NCI-H524 treated with DMSO at 0.1 percent for 48 hours (cell line): ENCODE results near the gene IL7R.

Experiments used
- DNase-seq: peaks from one replicate; lab custom pipeline; 2025; lab: John Stamatoyannopoulos, UW

IL7R gene

DNA sequence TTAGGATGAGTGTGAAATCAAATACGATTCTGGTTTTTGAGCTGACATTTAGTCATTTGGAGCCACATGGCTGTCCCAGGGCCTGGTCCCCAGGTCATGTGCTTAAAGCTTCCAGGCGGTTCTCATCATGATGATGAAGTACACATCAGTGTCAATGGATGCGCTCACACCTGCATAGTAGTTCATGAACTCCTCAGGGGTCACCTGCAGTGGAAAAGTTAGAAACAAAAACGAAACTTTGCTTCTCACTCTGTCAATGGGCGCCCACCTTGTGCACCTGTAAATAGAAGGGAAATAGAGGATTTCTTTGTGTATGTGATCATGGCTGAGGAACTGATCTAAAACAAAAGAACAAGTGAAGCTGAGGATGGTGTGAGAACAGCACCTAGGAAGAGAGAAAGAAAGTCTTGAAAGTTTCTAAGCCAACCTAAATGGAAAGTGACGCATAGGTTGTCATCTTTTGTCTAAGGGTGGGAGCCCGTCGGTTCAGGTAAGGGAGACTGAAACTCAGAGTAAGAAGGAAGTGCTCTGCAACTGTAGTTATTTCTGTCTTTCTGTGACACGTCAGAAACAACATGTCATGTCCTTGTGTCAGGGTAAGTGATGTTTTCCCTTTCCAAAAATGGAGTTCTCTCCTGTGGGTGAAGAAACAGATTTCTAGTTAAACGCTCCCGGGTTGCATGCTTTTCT lies 47.9 kb downstream of the IL7R start:
- no peak for DNase-seq

DNA sequence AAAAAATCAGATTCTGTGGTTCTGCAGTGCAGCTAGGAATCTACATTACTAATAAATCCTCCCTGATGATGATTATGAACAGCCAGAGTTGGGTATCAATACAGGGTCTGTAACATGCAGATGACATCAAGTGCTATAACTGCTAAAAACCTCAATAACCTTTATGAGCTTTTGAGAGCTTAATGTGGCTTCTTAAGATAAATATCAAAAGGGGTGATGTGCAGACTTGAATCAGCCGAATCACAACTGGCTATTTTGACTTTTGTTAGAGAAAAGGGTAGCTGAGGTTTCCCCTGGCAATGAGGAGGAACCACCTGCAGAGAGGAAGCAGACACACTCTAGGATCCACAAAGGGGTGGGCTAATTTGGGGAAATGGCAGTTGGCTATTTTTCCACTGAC lies 51.5 kb downstream of the IL7R start:
- DNase-seq, result no peak

DNA sequence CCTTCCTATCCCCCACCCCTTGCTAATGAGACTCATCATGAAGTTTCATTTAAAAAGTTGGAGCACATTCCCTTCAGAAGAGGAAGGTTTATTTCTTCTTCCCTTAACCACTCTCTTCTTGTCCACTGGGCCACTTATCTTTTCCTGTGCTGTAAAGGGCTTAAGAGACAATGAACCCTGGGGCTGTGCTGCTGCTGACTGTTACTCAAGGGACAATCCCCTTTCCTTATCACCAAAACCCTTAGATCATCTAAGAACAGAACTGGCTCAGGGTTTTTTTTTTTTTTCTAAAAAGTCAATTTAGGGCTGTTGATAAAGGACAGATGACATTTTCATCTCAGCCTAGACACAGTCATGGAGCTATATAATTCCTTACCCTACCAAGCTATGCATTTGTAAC lies 52.1 kb downstream of the IL7R start:
- no peak for DNase-seq

- DNase-seq, result no peak
Observed at GRCh38 chr5:35919191-35919590, 62.5 kb downstream of the IL7R start.

DNA sequence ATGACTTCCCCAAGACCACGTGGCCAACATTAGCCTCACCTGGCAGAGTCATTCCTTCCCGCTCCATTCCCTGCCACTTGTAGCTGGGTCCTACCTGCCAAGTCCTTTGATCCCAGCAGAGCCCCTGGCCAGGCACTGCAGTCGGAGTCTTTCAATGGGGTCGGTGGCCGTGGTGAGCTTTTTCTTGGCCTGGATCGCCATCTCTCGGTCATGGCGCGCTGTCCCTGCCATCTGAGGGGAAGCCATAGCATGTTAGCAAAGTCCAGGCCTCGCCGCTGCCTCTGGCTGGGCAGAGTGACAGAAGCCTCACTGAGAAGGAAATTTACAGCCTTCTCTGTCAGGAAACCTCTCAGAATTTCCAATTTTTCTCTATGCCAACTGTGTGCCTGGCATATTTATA lies 64.2 kb downstream of the IL7R start:
- no peak for DNase-seq

- DNase-seq, result no peak
Observed at GRCh38 chr5:35921930-35922329, 65.2 kb downstream of the IL7R start.

DNA sequence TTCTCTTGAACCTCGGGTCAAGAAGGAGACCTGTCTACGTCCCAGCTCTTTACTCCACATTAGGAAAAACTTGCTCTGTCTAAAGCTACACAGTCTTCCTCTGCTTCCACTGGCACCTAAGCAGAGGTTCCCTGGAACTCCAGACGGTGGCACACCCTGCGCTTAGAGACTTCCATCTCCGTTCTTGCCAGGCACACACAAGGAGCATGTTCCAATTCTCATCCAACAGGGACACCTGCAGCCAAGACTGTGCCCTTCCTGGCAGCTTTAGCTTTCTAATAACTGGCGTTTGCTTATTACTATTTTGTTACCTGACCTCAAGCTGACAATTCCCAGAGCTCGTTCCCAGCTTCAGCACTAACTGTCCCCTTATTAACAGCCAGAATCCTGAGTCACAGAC lies 65.8 kb downstream of the IL7R start:
- DNase-seq, result no peak

DNA sequence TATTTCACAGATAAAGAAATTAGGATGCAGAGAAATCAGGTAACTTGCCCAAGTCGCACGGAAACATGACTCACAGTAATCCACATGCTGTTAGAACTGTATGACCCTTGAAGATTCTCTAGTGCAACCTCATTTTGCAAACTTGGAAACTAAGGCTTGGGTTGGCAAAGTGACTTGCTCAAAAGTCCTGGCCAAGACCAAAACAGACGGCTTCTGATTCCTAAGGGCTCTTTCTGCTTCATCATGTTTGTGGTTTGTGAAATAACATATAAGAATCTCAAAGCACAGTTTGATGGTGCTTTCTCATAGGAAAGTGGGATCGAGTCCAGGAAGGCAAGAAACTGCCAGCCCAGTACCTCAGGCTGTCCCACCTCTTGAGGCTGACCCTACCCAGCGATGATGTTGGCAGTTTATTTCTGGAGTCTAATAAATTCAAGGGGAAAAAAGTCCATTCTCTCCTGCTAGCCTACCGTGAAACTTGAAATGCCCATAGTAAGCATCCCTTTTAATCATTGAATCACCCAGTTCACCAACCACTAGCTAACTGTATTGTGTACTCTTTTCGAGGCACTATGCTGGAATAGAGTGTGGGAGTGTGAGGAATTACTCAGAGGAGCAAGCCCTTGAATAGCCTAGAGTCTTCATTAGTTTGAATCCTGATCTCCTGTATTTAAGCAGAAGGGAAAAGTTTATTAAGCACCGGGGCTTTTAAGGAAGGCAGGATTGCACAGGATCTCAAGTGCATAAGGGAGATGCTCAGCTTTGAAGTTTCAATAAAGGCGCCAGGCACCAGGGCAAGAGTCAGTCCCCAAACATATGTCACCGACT lies 67.6 kb downstream of the IL7R start:
- DNase-seq, result no peak

DNA sequence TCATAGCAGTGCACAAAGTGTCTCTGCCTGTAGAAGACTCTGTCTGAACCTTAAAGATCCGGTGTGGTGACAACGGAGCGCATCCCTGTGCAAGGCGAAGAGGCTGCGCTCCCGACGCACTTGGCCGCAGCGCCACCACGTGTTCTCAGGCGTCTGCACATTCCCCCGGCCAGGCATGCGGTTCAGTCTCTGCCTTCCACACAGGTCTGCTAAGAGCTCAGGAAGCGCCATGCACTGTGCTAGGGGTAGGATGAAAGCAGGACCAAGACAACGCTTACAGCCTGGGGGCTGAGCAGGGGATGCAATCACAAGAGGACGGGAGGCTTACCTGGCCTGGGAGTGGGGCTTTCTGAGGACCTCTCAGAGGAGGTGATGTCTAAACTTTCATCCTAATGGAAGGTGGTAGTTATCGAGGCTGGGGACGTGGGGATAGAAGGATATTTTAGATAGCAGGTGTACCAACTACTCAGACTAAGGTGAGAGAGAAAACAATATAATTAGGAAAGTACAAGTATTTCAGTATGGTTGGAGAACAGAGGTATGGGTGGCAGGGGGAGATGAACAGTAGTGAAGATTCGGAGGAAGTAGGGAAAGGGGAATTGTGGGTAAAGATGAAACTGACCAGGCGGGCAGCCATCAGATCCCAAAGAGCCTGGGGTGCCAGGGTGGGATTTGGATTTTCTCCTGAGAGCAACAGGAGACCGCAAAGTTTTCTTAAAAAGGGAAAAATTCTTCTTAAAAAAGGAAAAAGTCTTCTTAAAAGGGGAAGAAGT lies 68.4 kb downstream of the IL7R start:
- peak; percentile 64 for DNase-seq

GRCh38 chr5:35926389-35927051 lies 69.8 kb downstream of the IL7R start:
- DNase-seq, result peak; percentile 25
